HG03159 (cell line): ENCODE data around the gene RILPL1.
"Not testable (repeated sequence)": the region's sequence is repeated elsewhere in the genome, so short reads cannot be mapped to it uniquely, and the experiment has no call there.

Experiments used
- ATAC-seq: cut with Tn5 transposase; IDR thresholded peaks from one replicate; pipeline ENCODE4 v1.9.1; 2021; ENCODE audit warnings: mild to moderate bottlenecking, moderate library complexity; ENCODE audit not compliant: unreplicated experiment

The RILPL1 gene

GRCh38 chr12:123472438-123472849 lies 61.1 kb downstream of the RILPL1 start:
- no peak for ATAC-seq

- ATAC-seq: no peak
Observed at GRCh38 chr12:123471374-123472068, 62.0 kb downstream of the RILPL1 start.

DNA sequence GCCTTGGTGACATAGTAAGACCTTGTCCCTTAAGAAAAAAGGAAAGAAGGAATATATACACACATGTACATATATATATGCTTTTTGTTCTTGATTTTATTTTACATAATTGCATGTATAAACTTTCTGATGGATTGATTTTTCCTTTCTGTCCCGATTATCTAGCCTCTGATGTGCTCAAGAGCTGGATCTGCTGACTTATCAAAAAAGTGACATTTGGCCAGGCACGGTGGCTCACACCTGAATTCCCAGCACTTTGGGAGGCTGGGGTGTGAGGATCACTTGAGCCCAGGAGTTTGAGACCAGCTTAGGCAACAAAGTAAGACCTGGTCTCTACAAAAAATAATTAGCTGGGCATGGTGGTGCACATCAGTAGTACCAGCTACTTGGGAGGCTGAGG lies 63.5 kb downstream of the RILPL1 start:
- no peak for ATAC-seq

DNA sequence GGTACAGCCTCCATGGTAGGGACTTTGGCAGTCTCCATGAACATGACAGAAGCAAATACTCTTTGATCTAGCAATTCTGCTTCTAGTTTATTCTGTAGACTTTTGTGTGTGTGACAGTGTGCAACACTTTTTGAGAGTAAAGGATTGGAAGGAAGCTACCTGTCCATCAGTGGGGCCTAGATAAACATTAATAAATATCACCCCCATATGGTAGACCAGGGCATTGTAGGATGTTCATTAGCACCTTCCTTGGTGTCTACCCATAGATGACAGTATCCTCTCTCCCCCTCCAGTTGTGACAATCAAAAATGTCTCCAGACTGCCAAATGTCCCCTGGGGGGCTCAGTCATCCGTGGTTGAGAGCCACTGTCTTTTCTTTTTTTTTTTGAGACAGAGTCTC lies 64.7 kb downstream of the RILPL1 start:
- no peak for ATAC-seq

- no peak for ATAC-seq
Observed at GRCh38 chr12:123465084-123465483, 68.4 kb downstream of the RILPL1 start.

DNA sequence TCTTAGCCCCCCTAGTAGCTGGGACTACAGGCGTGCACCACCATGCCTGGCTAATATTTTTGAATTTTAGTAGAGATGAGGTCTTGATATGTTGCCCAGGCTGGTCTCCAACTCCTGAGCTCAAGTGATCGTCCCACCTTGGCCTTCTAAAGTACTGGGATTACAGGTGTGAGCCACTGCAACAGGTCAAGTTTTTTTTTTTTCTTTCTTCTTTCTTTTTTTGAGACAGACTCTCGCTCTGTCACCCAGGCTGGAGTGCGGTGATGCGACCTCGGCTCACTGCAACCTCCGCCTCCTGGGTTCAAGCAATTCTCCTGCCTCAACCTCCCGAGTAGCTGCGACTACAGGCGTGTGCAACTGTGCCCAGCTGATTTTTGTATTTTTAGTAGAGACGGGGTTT lies 70.3 kb downstream of the RILPL1 start:
- not testable (repeated sequence) for ATAC-seq

- ATAC-seq: peak; percentile 66
Observed at GRCh38 chr12:123457980-123458779, 75.3 kb downstream of the RILPL1 start, which contains the start of gene SNRNP35. TSS of gene SNRNP35 (plus strand) at chr12:123458139. CDS start at chr12:123465541, 7,402 bp downstream.

DNA sequence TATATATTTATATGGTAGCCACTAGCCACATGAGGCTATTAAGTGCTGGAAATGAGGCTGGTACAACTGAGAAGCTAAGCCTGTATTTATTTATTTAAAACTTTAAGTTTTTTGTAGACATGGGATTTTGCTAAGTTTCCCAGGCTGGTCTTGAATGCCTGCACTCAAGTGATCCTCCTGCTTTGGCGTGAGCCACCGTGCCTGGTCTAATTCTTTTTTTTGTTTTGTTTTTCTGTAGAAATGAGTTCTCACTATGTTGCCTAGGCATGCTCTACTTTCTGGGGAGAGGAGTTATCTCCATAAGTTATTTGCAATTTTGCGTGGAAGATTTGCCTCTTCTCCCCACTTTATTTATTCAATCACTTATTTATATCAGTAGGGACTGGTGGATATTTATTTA lies 80.4 kb downstream of the RILPL1 start:
- ATAC-seq: no peak

DNA sequence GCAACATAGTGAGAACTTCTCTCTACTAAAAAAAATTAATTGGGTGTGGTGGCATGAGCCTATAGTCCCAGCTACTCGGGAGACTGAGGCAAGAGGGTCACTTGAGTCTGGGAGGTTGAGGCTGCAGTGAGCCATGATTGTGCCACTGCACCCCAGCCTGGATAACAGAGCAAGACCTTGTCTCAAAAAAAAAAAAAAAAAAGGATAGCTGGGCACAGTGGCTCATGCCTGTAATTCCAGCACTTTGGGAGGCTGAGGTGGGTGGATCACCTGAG lies 81.3 kb downstream of the RILPL1 start:
- ATAC-seq: not testable (repeated sequence)

- ATAC-seq: no peak
Observed at GRCh38 chr12:123450636-123451035, 82.9 kb downstream of the RILPL1 start.

DNA sequence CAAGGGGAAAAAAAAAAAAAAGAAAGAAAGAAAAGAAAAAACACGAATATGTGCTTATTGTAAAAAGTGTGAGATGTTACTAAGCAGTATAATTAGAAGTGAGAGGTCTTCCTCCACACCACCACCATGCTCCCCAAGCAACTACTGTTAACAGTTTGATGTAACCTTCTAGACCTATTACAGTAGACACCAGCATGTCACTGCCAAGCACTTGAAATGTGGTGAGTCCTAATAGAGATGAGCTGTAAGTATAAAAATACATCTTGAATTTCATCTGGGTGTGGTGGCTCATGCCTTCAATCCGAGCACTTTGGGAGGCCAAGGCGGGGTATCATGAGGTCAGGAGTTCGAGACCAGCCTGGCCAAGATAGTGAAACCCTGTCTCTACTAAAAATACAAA lies 83.7 kb downstream of the RILPL1 start:
- ATAC-seq: no peak

DNA sequence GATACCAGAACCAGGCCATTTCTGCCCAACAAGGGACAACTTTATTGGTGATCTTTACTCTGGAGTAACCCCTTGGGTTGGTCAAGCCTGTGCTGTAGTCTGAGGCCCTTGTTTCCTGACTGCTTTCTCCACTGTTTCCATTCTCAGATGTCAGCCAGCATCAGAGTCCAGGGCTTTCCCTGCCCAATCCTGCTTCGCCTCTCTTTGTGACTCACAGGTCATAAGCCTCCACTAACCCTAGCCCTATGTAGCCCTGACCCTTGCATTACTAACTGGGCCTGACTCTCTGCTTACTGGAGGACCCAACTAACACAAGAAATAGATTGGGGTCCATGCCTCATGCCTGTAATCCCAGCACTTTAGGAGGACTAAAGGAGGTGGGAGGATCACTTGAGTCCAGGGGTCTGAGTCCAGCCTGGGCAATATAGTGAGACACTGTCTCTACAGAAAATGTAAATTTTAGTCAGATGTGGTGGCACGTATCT lies 84.2 kb downstream of the RILPL1 start:
- ATAC-seq: no peak

DNA sequence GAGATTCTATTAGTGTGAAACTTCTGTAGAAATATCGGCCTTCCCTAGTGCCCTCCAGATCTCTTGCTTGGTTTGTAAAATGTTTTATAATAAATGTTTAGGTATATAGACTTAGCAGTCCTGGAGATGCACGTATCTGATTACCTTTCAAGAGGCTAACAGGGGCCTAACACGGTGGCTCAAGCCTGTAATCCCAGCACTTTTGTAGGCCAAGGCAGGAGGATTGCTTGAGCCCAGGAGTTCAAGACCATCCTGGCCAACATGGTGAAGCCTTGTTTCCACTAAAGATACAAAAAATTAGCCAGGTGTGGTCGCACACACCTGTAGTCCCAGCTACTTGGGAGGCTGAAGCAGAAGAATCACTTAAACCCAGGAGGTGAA lies 87.2 kb downstream of the RILPL1 start:
- no peak for ATAC-seq

DNA sequence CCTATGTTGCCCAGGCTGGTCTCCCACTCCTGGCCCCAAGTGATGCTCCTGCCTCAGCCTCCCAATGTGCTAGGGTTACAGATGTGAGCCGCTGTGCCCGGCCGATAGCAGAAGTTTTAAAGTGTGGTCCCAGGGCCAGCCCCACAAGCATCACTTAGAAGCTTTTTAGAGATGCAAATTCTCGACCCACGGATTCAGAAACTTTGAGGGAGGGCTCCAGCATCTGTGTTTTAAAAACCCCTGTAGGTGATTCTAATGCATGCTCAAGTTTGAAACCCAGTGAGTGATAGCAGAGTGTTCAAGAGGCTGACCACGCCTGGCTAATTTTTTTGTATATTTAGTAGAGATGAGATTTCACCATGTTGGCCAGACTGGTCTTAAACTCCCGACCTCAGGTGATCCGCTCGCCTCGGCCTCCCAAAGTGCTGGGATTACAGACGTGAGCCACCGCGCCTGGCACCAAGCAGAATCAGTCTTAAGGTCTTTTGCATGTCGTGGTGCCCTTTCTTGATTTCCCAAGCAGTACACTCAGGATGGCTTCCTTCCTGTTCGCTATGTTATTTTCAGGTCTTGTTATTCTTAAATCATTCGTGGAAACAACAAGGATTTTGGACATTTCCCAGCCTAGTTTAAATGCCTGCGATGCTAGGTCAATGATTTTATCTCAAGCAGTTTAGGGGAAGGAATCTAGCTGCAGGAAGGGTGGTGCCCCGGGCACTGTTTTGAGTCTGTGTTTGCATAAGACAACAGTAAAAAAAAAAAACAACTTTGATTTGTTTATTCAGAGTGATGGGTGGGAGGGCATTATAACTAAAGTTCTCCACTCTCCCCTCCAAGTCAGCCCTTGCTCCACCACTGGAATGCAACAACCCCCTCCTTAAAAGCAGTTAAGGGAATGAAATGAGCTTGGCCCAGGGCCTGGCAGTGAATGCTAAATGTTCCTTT lies 87.9 kb downstream of the RILPL1 start:
- no peak for ATAC-seq

DNA sequence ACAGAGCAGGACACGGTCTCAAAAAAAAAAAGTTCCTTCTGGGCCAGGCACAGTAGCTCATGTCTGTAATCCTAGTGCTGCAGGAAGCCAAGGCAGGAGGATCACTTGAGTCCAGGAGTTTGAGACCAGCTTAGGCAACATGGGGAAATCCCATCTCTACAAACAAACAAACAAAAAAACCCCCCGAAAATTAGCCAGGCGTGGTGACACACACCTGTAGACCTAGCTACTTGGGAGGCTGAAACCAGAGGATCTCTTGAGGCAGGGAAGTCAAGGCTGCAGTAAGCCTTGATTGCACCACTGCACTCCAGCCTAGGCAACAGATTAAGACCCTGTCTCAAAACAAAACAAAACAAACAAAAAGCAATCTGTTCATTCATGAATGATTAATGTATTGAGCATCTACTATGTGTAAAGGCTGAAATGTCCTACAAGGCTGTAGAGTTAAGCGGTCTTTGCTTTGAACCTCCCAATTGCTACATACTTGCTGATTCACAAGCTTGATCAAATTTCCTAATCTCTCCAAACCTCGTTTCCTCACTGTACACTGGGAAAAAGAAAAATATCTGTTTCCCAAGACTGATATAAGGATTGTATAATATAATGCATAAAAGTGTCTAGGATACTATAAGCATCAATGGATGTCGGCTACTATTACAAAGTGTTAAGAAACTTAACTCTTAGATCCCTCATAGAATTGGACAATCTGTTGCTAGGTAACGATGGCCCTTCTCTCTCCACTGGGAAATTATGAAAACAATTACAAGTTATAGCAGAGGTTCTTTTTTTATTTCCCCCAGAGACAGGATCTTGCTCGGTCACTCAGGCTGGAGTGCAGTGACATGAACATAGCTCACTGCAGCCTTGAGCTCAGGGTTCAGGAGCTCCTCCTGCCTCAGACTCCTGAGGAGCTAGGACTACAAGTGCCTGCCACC lies 89.2 kb downstream of the RILPL1 start:
- ATAC-seq: no peak

DNA sequence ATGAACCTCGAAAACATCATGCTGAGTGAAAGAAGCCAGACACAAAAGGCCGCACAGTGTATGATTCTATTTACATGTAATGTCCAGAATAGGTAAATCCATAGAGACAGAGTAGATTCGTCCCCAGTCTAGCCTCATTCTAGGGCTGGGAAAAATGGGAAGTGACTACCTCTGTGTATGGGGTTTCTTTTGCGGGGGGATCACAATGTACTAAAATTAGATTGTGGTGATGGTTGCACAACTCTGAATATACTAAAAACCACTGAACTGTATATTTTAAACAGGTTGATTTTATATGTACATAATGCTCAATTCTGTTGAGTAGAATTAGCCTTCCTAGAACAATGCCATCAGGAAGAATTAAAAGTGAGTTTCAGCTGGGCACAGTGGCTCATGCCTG lies 90.7 kb downstream of the RILPL1 start:
- ATAC-seq: no peak

DNA sequence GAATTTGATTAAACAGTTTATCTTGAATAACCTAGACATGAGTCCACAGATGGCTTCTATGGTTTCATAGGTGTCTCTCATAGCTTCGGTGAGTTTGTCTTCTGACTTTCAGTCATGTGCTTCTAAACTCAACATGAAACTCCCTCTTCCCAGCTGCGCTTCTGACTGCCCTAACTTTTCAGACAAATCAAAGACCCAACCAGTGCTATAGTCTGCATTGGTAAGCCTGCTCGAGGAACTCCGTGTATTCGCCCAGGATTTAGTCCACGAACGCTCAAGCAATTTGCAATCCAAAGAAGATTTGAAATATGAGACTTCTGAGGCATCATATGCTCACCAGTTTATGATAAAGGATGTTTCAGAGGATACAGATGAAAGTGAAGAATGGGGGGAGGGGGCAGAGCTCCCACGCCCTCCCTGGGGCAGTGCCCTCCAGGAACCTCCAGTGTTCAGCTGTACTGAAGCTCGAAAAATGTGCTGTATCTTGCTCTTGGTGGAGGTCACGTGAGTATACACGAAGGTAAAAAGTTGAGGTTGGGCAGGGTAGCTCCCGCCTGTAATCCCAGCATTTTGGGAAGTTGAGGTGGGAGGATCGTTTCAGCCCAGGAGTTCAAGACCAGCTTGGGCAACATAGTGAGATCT lies 91.9 kb downstream of the RILPL1 start:
- ATAC-seq: no peak

DNA sequence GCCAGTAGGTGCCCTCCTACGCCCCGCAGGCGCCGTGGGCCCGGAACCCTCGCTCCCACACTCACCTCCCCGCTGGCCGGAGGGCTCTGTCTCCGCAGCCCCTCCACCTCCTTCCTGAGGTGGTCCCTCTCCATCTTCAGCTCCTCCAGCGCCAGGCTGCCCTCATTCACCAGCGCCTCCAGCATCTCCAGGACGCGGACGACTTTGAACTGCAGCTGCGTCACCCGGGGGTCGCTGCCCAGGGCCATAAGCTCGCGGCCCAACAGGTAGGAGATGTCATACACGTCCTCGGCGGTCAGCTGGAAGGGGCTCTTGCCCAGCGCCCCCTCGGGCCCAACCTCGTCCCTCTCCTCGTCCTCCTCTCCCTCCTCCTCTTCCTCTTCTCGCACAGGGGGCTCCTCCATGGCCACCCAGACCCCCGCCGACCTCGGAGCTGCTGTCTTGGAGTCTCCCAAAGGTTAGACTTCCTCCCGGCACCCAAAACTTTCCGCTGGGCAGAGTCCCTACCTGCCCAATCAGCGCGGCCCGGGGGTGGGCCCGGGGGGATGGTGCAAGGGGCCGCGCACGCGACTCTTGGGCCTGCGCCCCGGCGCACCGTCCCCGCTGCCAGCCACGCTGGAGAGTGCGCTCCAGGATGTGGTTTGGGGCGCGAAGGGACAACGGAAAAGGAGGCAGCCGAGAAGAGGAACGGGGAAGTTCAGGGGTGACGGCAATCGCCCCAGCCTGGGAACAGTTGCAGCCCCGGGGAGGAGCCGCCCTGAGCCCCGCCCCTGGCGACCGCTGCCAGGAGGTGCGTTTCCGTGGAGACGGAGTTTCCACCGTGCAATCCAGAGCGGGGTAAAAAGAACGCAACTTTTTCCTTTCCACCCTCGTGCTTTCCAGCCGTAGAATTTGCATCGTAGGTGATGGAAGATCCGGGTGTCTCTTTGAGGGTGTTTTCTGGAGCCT lies 97.2 kb downstream of the RILPL1 start, which contains the start of gene RILPL2:
Gene RILPL2, minus strand, starts transcription at position 668 of the 948 bp plus-strand sequence. Its CDS starts 264 bp downstream, at position 404.
- peak; percentile 79 for ATAC-seq
